Measurements from ENCODE around the gene TMEM219.

TMEM219 gene

GRCh38 chr16:29921034-29921385 lies 40.9 kb upstream of the TMEM219 start:
- no peaks in the 10 kb centered on the region for H3F3A ChIP-seq (ENCODE audit: low read depth)
- H3K79me2 ChIP-seq (ENCODE audit: insufficient read depth, low read length) = peaks cover 22% of the 10 kb centered on the region
- H3K36me3 ChIP-seq (ENCODE audit: insufficient read depth, low read length) = no peaks in the 10 kb centered on the region; the same call in 1 of the 2 replicates
- H3K9ac ChIP-seq (ENCODE audit: low read depth, low read length, poor library complexity, severe bottlenecking) = no peak overlapping the region
- H3K27me3 ChIP-seq (ENCODE audit: insufficient read depth, low read length, poor library complexity, severe bottlenecking) = no peaks in the 10 kb centered on the region
- no peak for TF ChIP-seq EZH2phosphoT487 (IDR thresholded peaks at IDR 0.05; ENCODE audit: borderline replicate concordance)
- TF ChIP-seq CTCF (conservative IDR thresholded peaks at IDR 0.05; ENCODE audit: low read length) = no peak
- H3K9me3 ChIP-seq (ENCODE audit: insufficient read depth, low read depth, low read length) = no peaks in the 10 kb centered on the region
- H2AFZ ChIP-seq (ENCODE audit: low read length) = no peak overlapping the region
- no peak overlapping the region for H3K4me3 ChIP-seq (ENCODE audit: low read length, poor library complexity, severe bottlenecking)
- no peaks in the 10 kb centered on the region for H3K9me2 ChIP-seq (replicated peaks; ENCODE audit: low read depth, low read length)
- H3K4me2 ChIP-seq (ENCODE audit: low read depth, low read length, poor library complexity, severe bottlenecking) = no peak overlapping the region
- H3K4me1 ChIP-seq (ENCODE audit: insufficient read depth, low read length, poor library complexity, severe bottlenecking) = peaks cover 12% of the 10 kb centered on the region
- peaks cover 10% of the 10 kb centered on the region for H4K20me1 ChIP-seq (ENCODE audit: insufficient read depth, low read length, poor library complexity, severe bottlenecking)

- Histone ChIP-seq H3K27me3 (ENCODE audit: insufficient read depth, low read length, poor library complexity, severe bottlenecking) (no peaks in the 10 kb centered on the region), H3K4me1 (ENCODE audit: insufficient read depth, low read length, poor library complexity, severe bottlenecking) (peaks cover 20% of the 10 kb centered on the region), H3K79me2 (ENCODE audit: insufficient read depth, low read length) (peaks cover 33% of the 10 kb centered on the region), H3K4me3 (ENCODE audit: low read length, poor library complexity, severe bottlenecking) (no peak overlapping the region), H3F3A (ENCODE audit: low read depth) (no peaks in the 10 kb centered on the region), H3K4me2 (ENCODE audit: low read depth, low read length, poor library complexity, severe bottlenecking) (peak overlapping the region; percentile 4), H3K36me3 (ENCODE audit: insufficient read depth, low read length) (no peaks in the 10 kb centered on the region; the same call in 1 of the 2 replicates), H3K9me2 (replicated peaks; ENCODE audit: low read depth, low read length) (no peaks in the 10 kb centered on the region), H3K9ac (ENCODE audit: low read depth, low read length, poor library complexity, severe bottlenecking) (peak overlapping the region; percentile 22), H4K20me1 (ENCODE audit: insufficient read depth, low read length, poor library complexity, severe bottlenecking) (peaks cover 10% of the 10 kb centered on the region), H2AFZ (ENCODE audit: low read length) (no peak overlapping the region), H3K9me3 (ENCODE audit: insufficient read depth, low read depth, low read length) (no peaks in the 10 kb centered on the region)
- TF ChIP-seq CTCF (conservative IDR thresholded peaks at IDR 0.05; ENCODE audit: low read length) = no peak
- TF ChIP-seq EZH2phosphoT487 (IDR thresholded peaks at IDR 0.05; ENCODE audit: borderline replicate concordance) = no peak
Measured at GRCh38 chr16:29922326-29922725, 39.6 kb upstream of the TMEM219 start.

GRCh38 chr16:29922986-29923501 lies 38.8 kb upstream of the TMEM219 start:
- H3K4me1 ChIP-seq (ENCODE audit: insufficient read depth, low read length, poor library complexity, severe bottlenecking) = peaks cover 27% of the 10 kb centered on the region
- H3K9ac ChIP-seq (ENCODE audit: low read depth, low read length, poor library complexity, severe bottlenecking) = no peak overlapping the region
- peak overlapping the region; percentile 4 for H3K4me2 ChIP-seq (ENCODE audit: low read depth, low read length, poor library complexity, severe bottlenecking)
- peaks cover 10% of the 10 kb centered on the region for H4K20me1 ChIP-seq (ENCODE audit: insufficient read depth, low read length, poor library complexity, severe bottlenecking)
- no peaks in the 10 kb centered on the region for H3K27me3 ChIP-seq (ENCODE audit: insufficient read depth, low read length, poor library complexity, severe bottlenecking)
- no peaks in the 10 kb centered on the region for H3K9me3 ChIP-seq (ENCODE audit: insufficient read depth, low read depth, low read length)
- TF ChIP-seq EZH2phosphoT487 (IDR thresholded peaks at IDR 0.05; ENCODE audit: borderline replicate concordance) = no peak
- TF ChIP-seq CTCF (conservative IDR thresholded peaks at IDR 0.05; ENCODE audit: low read length) = no peak
- H3K4me3 ChIP-seq (ENCODE audit: low read length, poor library complexity, severe bottlenecking) = no peak overlapping the region
- H3K36me3 ChIP-seq (ENCODE audit: insufficient read depth, low read length) = no peaks in the 10 kb centered on the region; the same call in 1 of the 2 replicates
- no peaks in the 10 kb centered on the region for H3F3A ChIP-seq (ENCODE audit: low read depth)
- peaks cover 35% of the 10 kb centered on the region for H3K79me2 ChIP-seq (ENCODE audit: insufficient read depth, low read length)
- H2AFZ ChIP-seq (ENCODE audit: low read length) = no peak overlapping the region
- H3K9me2 ChIP-seq (replicated peaks; ENCODE audit: low read depth, low read length) = no peaks in the 10 kb centered on the region

All from Loucy (cell line).